DMS114 treated with DMSO at 0.1 percent for 48 hours (cell line): ENCODE data around the gene ARL5A.

Source experiments
- DNase-seq: peaks from one replicate; lab custom pipeline; 2025; ENCODE audit not compliant: unreplicated experiment; lab: John Stamatoyannopoulos, UW

Gene ARL5A

GRCh38 chr2:151841047-151841424 lies 12.8 kb upstream of the ARL5A start:
- DNase-seq, result no peak

GRCh38 chr2:151840216-151841046 lies 12.2 kb upstream of the ARL5A start:
- DNase-seq, result no peak

- no peak for DNase-seq
Measured at GRCh38 chr2:151837926-151838325, 9.7 kb upstream of the ARL5A start.

GRCh38 chr2:151833984-151834383 lies 5.8 kb upstream of the ARL5A start:
- no peak for DNase-seq

- no peak for DNase-seq
Measured at GRCh38 chr2:151830961-151831360, 2.7 kb upstream of the ARL5A start.

GRCh38 chr2:151828890-151829324 lies 686 bp upstream of the ARL5A start:
- no peak for DNase-seq

- no peak for DNase-seq
Measured at GRCh38 chr2:151827564-151828142, 568 bp downstream of the ARL5A start.

- no peak for DNase-seq
Measured at GRCh38 chr2:151826737-151827157, 1.5 kb downstream of the ARL5A start.

GRCh38 chr2:151824886-151825285 lies 3.3 kb downstream of the ARL5A start:
- no peak for DNase-seq

- DNase-seq, result no peak
Measured at GRCh38 chr2:151823651-151824050, 4.6 kb downstream of the ARL5A start.

GRCh38 chr2:151819920-151820319 lies 8.3 kb downstream of the ARL5A start:
- DNase-seq, result no peak

- DNase-seq, result no peak
Measured at GRCh38 chr2:151817929-151818328, 10.3 kb downstream of the ARL5A start.

- no peak for DNase-seq
Measured at GRCh38 chr2:151816843-151817242, 11.4 kb downstream of the ARL5A start.

GRCh38 chr2:151815821-151816489 lies 12.3 kb downstream of the ARL5A start:
- DNase-seq, result no peak

GRCh38 chr2:151810489-151810888 lies 17.7 kb downstream of the ARL5A start:
- DNase-seq, result no peak

- DNase-seq, result no peak
Measured at GRCh38 chr2:151809073-151809383, 19.2 kb downstream of the ARL5A start.

GRCh38 chr2:151808258-151809072 lies 19.8 kb downstream of the ARL5A start:
- no peak for DNase-seq

- no peak for DNase-seq
Measured at GRCh38 chr2:151805961-151806360, 22.3 kb downstream of the ARL5A start.

- no peak for DNase-seq
Measured at GRCh38 chr2:151805343-151805742, 22.9 kb downstream of the ARL5A start.

- no peak for DNase-seq
Measured at GRCh38 chr2:151803811-151804210, 24.4 kb downstream of the ARL5A start.

GRCh38 chr2:151802315-151802714 lies 25.9 kb downstream of the ARL5A start:
- DNase-seq, result no peak
